ENCODE data around the gene DZANK1.

DNA sequence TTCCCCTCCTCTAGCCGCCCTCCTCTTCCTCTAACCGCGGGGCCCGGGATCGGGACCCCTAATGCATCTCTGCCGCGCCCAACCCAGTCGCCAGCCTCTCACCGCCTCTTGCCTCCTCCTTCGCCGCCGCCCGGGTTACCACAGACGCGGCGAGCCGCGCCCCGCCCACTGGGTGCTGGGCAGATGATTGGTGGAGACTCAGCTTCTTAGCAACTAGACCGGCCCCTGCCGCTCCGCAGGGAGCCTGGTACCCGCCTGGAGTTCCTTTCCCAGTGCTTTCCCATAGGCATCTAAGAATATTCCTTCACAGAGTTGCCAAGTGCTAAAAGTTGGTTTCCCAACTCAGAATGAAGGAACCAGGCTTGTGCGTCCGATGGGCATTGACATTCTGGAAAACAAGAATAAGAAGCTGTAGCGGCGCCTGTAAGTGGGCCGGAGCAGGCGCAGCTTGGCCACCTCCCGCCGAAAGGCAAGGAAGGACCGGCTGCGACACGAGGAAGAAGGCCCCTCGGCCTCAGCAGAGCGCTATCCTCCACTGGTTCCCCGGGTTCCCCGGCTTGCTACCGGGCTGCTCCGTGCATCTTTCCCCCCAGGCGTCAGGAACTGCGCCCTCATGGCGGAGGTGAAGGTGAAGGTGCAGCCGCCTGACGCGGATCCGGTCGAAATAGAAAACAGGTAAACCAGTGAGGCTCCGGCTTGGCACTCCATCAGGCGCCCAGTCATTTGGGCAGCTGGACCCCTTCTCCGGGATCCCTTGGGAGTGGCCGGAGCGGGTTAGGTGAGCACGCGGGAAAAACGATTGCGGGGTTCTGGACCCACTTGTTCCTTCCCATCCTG lies at the start of gene DZANK1, which contains the start of gene POLR3F:
- no peak for TF ChIP-seq EZH2 (IDR thresholded peaks at IDR 0.05; ENCODE audit: insufficient read depth, poor library complexity, severe bottlenecking)
- no peak for TF ChIP-seq EZH2phosphoT487 (IDR thresholded peaks at IDR 0.05; ENCODE audit: insufficient read depth, low read depth)
